Stimulated activated CD4-positive, alpha-beta T cell treated with anti-CD3 and anti-CD28 coated beads, TNF-alpha, amount 100 ng/mL, for 4 hours (primary cell): ENCODE data around the gene SERPINA10.

ENCODE experiments used
- DNase-seq, 3 experiments: peaks; one replicate each; pipeline ENCODE4 v3.0.0-alpha.2; 2020; ENCODE audit warnings: low read depth in 3 of 3

Gene SERPINA10

GRCh38 chr14:94292872-94293577, at the start of gene SERPINA10:
SERPINA10 (minus strand) TSS chr14:94293268; CDS start chr14:94290593, 2,675 bp downstream.
- DNase-seq: no peak

GRCh38 chr14:94342334-94342934, 49.4 kb upstream of the SERPINA10 start:
- no peak for DNase-seq

- DNase-seq: no peak
These were observed 48.7 kb upstream of the SERPINA10 start for GRCh38 chr14:94341656-94342333.

- no peak for DNase-seq
These were observed 47.5 kb upstream of the SERPINA10 start for GRCh38 chr14:94340533-94340932.

- no peak for DNase-seq
These were observed 45.0 kb upstream of the SERPINA10 start for GRCh38 chr14:94338023-94338422.

GRCh38 chr14:94337274-94337673, 44.2 kb upstream of the SERPINA10 start:
- DNase-seq: no peak

- DNase-seq: no peak
These were observed 41.8 kb upstream of the SERPINA10 start for GRCh38 chr14:94334872-94335271.

- no peak for DNase-seq
These were observed 39.5 kb upstream of the SERPINA10 start for GRCh38 chr14:94332587-94332986.

GRCh38 chr14:94332063-94332583, 39.1 kb upstream of the SERPINA10 start:
- no peak for DNase-seq

- no peak for DNase-seq
These were observed 38.4 kb upstream of the SERPINA10 start for GRCh38 chr14:94331462-94331861.

GRCh38 chr14:94330857-94331256, 37.8 kb upstream of the SERPINA10 start:
- no peak for DNase-seq

GRCh38 chr14:94330432-94330831, 37.4 kb upstream of the SERPINA10 start:
- DNase-seq: no peak

- DNase-seq: no peak
These were observed 36.8 kb upstream of the SERPINA10 start for GRCh38 chr14:94329857-94330256.

GRCh38 chr14:94328196-94328595, 35.1 kb upstream of the SERPINA10 start:
- no peak for DNase-seq

- no peak for DNase-seq
These were observed 29.8 kb upstream of the SERPINA10 start, which contains the start of gene SERPINA6 for GRCh38 chr14:94322648-94323570. SERPINA6 (minus strand) TSS chr14:94323336; CDS start chr14:94314648, 8,688 bp downstream.

GRCh38 chr14:94321421-94322271, 28.6 kb upstream of the SERPINA10 start:
- DNase-seq: no peak

GRCh38 chr14:94320243-94320642, 27.2 kb upstream of the SERPINA10 start:
- no peak for DNase-seq

GRCh38 chr14:94317259-94317658, 24.2 kb upstream of the SERPINA10 start:
- DNase-seq: no peak

- no peak for DNase-seq
These were observed 23.6 kb upstream of the SERPINA10 start for GRCh38 chr14:94316692-94317091.

- no peak for DNase-seq
These were observed 21.8 kb upstream of the SERPINA10 start for GRCh38 chr14:94314890-94315289.
